ENCODE results near the gene CST6. TPM values are rescaled to one million over a fixed set of nuclear protein-coding genes. Genes with fewer than 3 reads are reported as not detected.

CST6 gene
- total RNA-seq, 1 experiment from 2014 or later, result not detected

- TF ChIP-seq, protein P1, sequence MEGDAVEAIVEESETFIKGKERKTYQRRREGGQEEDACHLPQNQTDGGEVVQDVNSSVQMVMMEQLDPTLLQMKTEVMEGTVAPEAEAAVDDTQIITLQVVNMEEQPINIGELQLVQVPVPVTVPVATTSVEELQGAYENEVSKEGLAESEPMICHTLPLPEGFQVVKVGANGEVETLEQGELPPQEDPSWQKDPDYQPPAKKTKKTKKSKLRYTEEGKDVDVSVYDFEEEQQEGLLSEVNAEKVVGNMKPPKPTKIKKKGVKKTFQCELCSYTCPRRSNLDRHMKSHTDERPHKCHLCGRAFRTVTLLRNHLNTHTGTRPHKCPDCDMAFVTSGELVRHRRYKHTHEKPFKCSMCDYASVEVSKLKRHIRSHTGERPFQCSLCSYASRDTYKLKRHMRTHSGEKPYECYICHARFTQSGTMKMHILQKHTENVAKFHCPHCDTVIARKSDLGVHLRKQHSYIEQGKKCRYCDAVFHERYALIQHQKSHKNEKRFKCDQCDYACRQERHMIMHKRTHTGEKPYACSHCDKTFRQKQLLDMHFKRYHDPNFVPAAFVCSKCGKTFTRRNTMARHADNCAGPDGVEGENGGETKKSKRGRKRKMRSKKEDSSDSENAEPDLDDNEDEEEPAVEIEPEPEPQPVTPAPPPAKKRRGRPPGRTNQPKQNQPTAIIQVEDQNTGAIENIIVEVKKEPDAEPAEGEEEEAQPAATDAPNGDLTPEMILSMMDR (IDR thresholded peaks at IDR 0.05; ENCODE audit: unreplicated experiment), result no peak
- Mint-ChIP-seq H3K27ac (ENCODE audit: low read depth, unreplicated experiment) (no peak overlapping the region), H3K36me3 (ENCODE audit: insufficient read depth, unreplicated experiment) (no peaks in the 10 kb centered on the region), H3K9me3 (ENCODE audit: unreplicated experiment) (no peaks in the 10 kb centered on the region), H3K4me3 (ENCODE audit: unreplicated experiment) (no peak overlapping the region), H3K4me1 (ENCODE audit: insufficient read depth, unreplicated experiment) (no peaks in the 10 kb centered on the region), H3K27me3 (ENCODE audit: insufficient read depth, unreplicated experiment) (no peaks in the 10 kb centered on the region)
- ChIA-PET POLR2A (no interaction called here), CTCF (interaction anchor here (0.6 to 1.5 kb wide), 2 partner anchors 20 to 287 kb away, joined by 3 to 5 read pairs; no protein-coding TSS in a partner anchor)
- no peak for DNase-seq (ENCODE audit: unreplicated experiment)
- intact Hi-C loops (cut with micrococcal nuclease), result no loop called here
- no TSS peak for BruUV-seq (replicated peaks)
Observed at GRCh38 chr11:66042227-66042995, 30.6 kb downstream of the CST6 start.

- ChIA-PET CTCF (interaction anchor here (1.2 to 3.0 kb wide), 5 partner anchors 7 to 32 kb away, joined by 3 to 32 read pairs (median 5); partner anchors contain the start of genes CATSPER1 and CST6), POLR2A (no interaction called here)
- Mint-ChIP-seq H3K27me3 (ENCODE audit: insufficient read depth, unreplicated experiment) (no peaks in the 10 kb centered on the region), H3K36me3 (ENCODE audit: insufficient read depth, unreplicated experiment) (no peaks in the 10 kb centered on the region), H3K4me3 (ENCODE audit: unreplicated experiment) (no peak overlapping the region), H3K9me3 (ENCODE audit: unreplicated experiment) (no peaks in the 10 kb centered on the region), H3K4me1 (ENCODE audit: insufficient read depth, unreplicated experiment) (no peaks in the 10 kb centered on the region), H3K27ac (ENCODE audit: low read depth, unreplicated experiment) (no peak overlapping the region)
- intact Hi-C loops (cut with micrococcal nuclease), result no loop called here
- BruUV-seq (replicated peaks), result no TSS peak
- TF ChIP-seq, protein P1 (IDR thresholded peaks at IDR 0.05; ENCODE audit: unreplicated experiment), result no peak
- DNase-seq (ENCODE audit: unreplicated experiment), result no peak
Observed at GRCh38 chr11:66042996-66043906, 31.4 kb downstream of the CST6 start.

- ChIA-PET POLR2A (interaction anchor here (0.6 to 1.5 kb wide), 5 partner anchors 42 to 184 kb away, joined by 3 to 6 read pairs (median 6); partner anchors contain the start of genes BANF1, EIF1AD, FOSL1 and MUS81), CTCF (interaction anchor here (0.6 to 3.0 kb wide), 27 partner anchors 9 to 1033 kb away, joined by 3 to 32 read pairs (median 4); partner anchors contain the start of genes BANF1, CATSPER1, CST6 and EIF1AD)
- no TSS peak for BruUV-seq (replicated peaks)
- no peak overlapping the region for H3K4me3 Mint-ChIP-seq (ENCODE audit: unreplicated experiment)
- H3K27ac Mint-ChIP-seq (ENCODE audit: low read depth, unreplicated experiment), result no peak overlapping the region
- TF ChIP-seq, protein P1 (IDR thresholded peaks at IDR 0.05; ENCODE audit: unreplicated experiment), result no peak
- no peak for DNase-seq (ENCODE audit: unreplicated experiment)
- no peaks in the 10 kb centered on the region for H3K9me3 Mint-ChIP-seq (ENCODE audit: unreplicated experiment)
- H3K36me3 Mint-ChIP-seq (ENCODE audit: insufficient read depth, unreplicated experiment), result no peaks in the 10 kb centered on the region
- intact Hi-C loops (cut with micrococcal nuclease), result no loop called here
- no peaks in the 10 kb centered on the region for H3K4me1 Mint-ChIP-seq (ENCODE audit: insufficient read depth, unreplicated experiment)
- no peaks in the 10 kb centered on the region for H3K27me3 Mint-ChIP-seq (ENCODE audit: insufficient read depth, unreplicated experiment)
Observed at GRCh38 chr11:66044757-66045156, 32.9 kb downstream of the CST6 start.
